ENCODE measurements around the gene SEC24D. TPM values are rescaled to one million over a fixed set of nuclear protein-coding genes. Genes with fewer than 3 reads are reported as not detected.

The SEC24D gene
- total RNA-seq, 1 experiment from 2014 or later, result 13.4 TPM

DNA sequence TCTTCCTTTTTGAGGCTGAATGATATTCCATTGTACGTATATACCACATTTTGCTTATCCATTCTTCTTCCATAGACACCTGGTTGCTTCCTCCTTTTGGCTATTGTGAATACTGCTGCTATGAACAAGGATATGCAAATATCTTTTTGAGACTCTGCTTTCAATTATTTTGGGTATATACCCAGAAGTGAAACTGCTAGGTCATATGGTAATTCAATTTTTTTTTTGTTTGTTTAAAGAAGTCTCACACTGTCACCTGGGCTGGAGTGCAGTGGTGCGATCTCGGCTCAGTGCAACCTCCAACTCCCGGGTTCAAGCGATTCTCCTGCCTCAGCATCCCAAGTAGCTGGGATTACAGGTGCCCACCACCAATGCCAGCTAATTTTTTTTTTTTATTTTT lies 75.4 kb downstream of the SEC24D start:
- CTCF ChIA-PET, result no interaction called here
- Histone ChIP-seq H3K27me3 (ENCODE audit: control insufficient read depth, insufficient read depth, low read length) (no peaks in the 10 kb centered on the region), H3K9me3 (ENCODE audit: control insufficient read depth, insufficient read depth, low read depth, low read length) (no peaks in the 10 kb centered on the region), H3K4me1 (ENCODE audit: control insufficient read depth, insufficient read depth, low read length) (no peaks in the 10 kb centered on the region), H3K36me3 (ENCODE audit: control insufficient read depth, insufficient read depth, low read length) (peaks cover 3% of the 10 kb centered on the region; the same call in 1 of the 2 replicates), H3K4me3 (ENCODE audit: low read depth in 2 of 2, low read length in 2 of 2) (no peak overlapping the region), H3K27ac (ENCODE audit: low read length) (no peak overlapping the region)
- in situ Hi-C loops (cut with HindIII; ENCODE audit: low pct_unique_long_range_greater_than_20kb, low sequenced_read_pairs) (no loop called here), intact Hi-C loops (cut with micrococcal nuclease; ENCODE audit: unreplicated experiment) (no loop called here)
- POLR2A ChIA-PET, result no interaction called here
- TF ChIP-seq SIN3A (IDR thresholded peaks at IDR 0.05; ENCODE audit: borderline replicate concordance, insufficient read depth, low read depth, low read length) (no peak), REST (IDR thresholded peaks at IDR 0.05; ENCODE audit: insufficient read depth in 1 of 2, low read depth in 2 of 2, low read length in 1 of 2) (no peak), TCF7L2 (IDR thresholded peaks at IDR 0.05; ENCODE audit: low read depth, low read length) (no peak), POLR2AphosphoS5 (IDR thresholded peaks at IDR 0.05; ENCODE audit: low read depth, low read length) (no peak)
- TF ChIP-seq, protein P1, sequence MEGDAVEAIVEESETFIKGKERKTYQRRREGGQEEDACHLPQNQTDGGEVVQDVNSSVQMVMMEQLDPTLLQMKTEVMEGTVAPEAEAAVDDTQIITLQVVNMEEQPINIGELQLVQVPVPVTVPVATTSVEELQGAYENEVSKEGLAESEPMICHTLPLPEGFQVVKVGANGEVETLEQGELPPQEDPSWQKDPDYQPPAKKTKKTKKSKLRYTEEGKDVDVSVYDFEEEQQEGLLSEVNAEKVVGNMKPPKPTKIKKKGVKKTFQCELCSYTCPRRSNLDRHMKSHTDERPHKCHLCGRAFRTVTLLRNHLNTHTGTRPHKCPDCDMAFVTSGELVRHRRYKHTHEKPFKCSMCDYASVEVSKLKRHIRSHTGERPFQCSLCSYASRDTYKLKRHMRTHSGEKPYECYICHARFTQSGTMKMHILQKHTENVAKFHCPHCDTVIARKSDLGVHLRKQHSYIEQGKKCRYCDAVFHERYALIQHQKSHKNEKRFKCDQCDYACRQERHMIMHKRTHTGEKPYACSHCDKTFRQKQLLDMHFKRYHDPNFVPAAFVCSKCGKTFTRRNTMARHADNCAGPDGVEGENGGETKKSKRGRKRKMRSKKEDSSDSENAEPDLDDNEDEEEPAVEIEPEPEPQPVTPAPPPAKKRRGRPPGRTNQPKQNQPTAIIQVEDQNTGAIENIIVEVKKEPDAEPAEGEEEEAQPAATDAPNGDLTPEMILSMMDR (IDR thresholded peaks at IDR 0.05), result no peak
- no TSS peak for BruUV-seq (replicated peaks)
- DNase-seq (ENCODE audit: low read depth, low spot score) (no peak), ATAC-seq (no peak)

GRCh38 chr4:118760092-118760491 lies 75.8 kb downstream of the SEC24D start:
- no peak for ATAC-seq
- POLR2A ChIA-PET, result no interaction called here
- CTCF ChIA-PET, result no interaction called here
- TF ChIP-seq POLR2AphosphoS5 (IDR thresholded peaks at IDR 0.05; ENCODE audit: low read depth, low read length) (no peak), SIN3A (IDR thresholded peaks at IDR 0.05; ENCODE audit: borderline replicate concordance, insufficient read depth, low read depth, low read length) (no peak), REST (IDR thresholded peaks at IDR 0.05; ENCODE audit: insufficient read depth in 1 of 2, low read depth in 2 of 2, low read length in 1 of 2) (no peak), TCF7L2 (IDR thresholded peaks at IDR 0.05; ENCODE audit: low read depth, low read length) (no peak)
- TF ChIP-seq, protein P1 (IDR thresholded peaks at IDR 0.05), result no peak
- Histone ChIP-seq H3K27me3 (ENCODE audit: control insufficient read depth, insufficient read depth, low read length) (no peaks in the 10 kb centered on the region), H3K36me3 (ENCODE audit: control insufficient read depth, insufficient read depth, low read length) (peaks cover 3% of the 10 kb centered on the region; the same call in 1 of the 2 replicates), H3K9me3 (ENCODE audit: control insufficient read depth, insufficient read depth, low read depth, low read length) (no peaks in the 10 kb centered on the region), H3K27ac (ENCODE audit: low read length) (no peak overlapping the region), H3K4me3 (ENCODE audit: low read depth in 2 of 2, low read length in 2 of 2) (no peak overlapping the region), H3K4me1 (ENCODE audit: control insufficient read depth, insufficient read depth, low read length) (no peaks in the 10 kb centered on the region)
- DNase-seq (ENCODE audit: low read depth, low spot score), result no peak
- in situ Hi-C loops (cut with HindIII; ENCODE audit: low pct_unique_long_range_greater_than_20kb, low sequenced_read_pairs) (no loop called here), intact Hi-C loops (cut with micrococcal nuclease; ENCODE audit: unreplicated experiment) (no loop called here)
- BruUV-seq (replicated peaks), result no TSS peak

Data from Panc1 (cell line).